H1 (cell line): ENCODE data around the gene VAMP4. TPM values are rescaled to one million over a fixed set of nuclear protein-coding genes. Genes with fewer than 3 reads are reported as not detected.

Source experiments
- CREB1 ChIP-seq: IDR thresholded peaks from 2 replicates; pipeline ENCODE4 v1.6.1; 2012; ENCODE audit warnings: inconsistent platforms
- JUN ChIP-seq: IDR thresholded peaks from 2 replicates; pipeline ENCODE4 v1.6.1; 2011; ENCODE audit warnings: low read depth, mild to moderate bottlenecking, improper control_type of control experiment, low read length
- NANOG ChIP-seq: IDR thresholded peaks from 2 replicates; pipeline ENCODE4 v1.6.1; 2011; ENCODE audit warnings: low read length, low read depth, mild to moderate bottlenecking, inconsistent platforms; ENCODE audit not compliant: insufficient read depth, poor library complexity, severe bottlenecking
- POLR2A ChIP-seq, 2 experiments: IDR thresholded peaks; 1 replicate in 1 of 2; 2 replicates in 1 of 2; pipeline ENCODE4 v1.6.1; 2011; ENCODE audit warnings: low read depth in 2 of 2, low read length in 2 of 2, mild to moderate bottlenecking in 2 of 2; ENCODE audit errors: control extremely low read depth in 1 of 2
- POLR2AphosphoS5 ChIP-seq: IDR thresholded peaks from 2 replicates; pipeline ENCODE4 v1.6.1; 2011; ENCODE audit warnings: low read depth, low read length
- polyA plus RNA-seq, 7 experiments: library from polyadenylated mRNA; depleted of rRNA in 3 of 7; stranded (reverse) in 5 of 7; unstranded in 2 of 7; fragments of >200 nt in 5 of 7; fragments of 200-250 nt in 2 of 7; gene quantifications; 1 replicate in 5 of 7; 2 replicates in 1 of 7; 4 replicates in 1 of 7; pipeline versions ENCODE4 v1.2.1 to v1.2.3, GENCODE V29; 2011 to 2013; ENCODE audit warnings: missing spikeins in 2 of 7, mixed read lengths in 2 of 7
- total RNA-seq: library from RNA; stranded (reverse); fragmentation: NEBNext Ultra II Directional; extraction: Animal tissue kit (Norgen Biotek cat#: 25700); gene quantifications from 2 replicates; pipeline ENCODE4 v1.2.1, GENCODE V29; 2021
- TF ChIP-seq, protein P1 (sequence below): IDR thresholded peaks from 2 replicates; pipeline ENCODE4 v1.6.1; 2012; ENCODE audit warnings: inconsistent platforms
- TF ChIP-seq, protein P2 (sequence below): IDR thresholded peaks from 2 replicates; pipeline ENCODE4 v1.6.1; 2012; ENCODE audit warnings: low read length, inconsistent platforms
- TF ChIP-seq, protein P3 (sequence below): IDR thresholded peaks from 2 replicates; pipeline ENCODE4 v1.6.1; 2011; ENCODE audit warnings: low read depth, mild to moderate bottlenecking, low read length; ENCODE audit not compliant: insufficient read depth

The VAMP4 gene
- total and polyA plus RNA-seq, 2 of the 8 experiments (the other 6 are each of a cell fraction or from before 2014, with no cell fraction given): 1.6 to 13.9 TPM

DNA sequence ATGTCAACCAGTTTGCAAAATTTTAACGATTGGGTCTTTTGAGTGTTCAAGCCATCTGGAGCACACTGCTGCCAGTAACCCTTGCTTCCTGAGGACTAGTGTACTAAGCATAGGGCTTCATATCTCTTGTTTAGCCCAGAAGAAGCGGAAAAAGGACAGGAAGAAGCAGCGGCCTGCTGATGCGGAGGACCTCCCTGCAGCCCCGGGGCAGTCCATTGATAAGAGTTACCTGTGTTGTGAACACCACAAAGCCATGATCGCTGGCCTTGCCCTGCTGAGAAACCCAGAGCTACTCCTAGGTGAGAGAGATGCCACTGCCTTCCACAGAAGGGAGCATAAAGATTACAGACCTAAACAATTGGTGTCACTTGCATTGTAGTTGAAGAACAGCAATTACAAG is 48.5 kb upstream of the VAMP4 start (continued):
- no peak for TF ChIP-seq NANOG
- no peak for TF ChIP-seq CREB1
- TF ChIP-seq JUN: no peak
- TF ChIP-seq, protein P1, sequence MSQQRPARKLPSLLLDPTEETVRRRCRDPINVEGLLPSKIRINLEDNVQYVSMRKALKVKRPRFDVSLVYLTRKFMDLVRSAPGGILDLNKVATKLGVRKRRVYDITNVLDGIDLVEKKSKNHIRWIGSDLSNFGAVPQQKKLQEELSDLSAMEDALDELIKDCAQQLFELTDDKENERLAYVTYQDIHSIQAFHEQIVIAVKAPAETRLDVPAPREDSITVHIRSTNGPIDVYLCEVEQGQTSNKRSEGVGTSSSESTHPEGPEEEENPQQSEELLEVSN: no peak
- TF ChIP-seq, protein P2, sequence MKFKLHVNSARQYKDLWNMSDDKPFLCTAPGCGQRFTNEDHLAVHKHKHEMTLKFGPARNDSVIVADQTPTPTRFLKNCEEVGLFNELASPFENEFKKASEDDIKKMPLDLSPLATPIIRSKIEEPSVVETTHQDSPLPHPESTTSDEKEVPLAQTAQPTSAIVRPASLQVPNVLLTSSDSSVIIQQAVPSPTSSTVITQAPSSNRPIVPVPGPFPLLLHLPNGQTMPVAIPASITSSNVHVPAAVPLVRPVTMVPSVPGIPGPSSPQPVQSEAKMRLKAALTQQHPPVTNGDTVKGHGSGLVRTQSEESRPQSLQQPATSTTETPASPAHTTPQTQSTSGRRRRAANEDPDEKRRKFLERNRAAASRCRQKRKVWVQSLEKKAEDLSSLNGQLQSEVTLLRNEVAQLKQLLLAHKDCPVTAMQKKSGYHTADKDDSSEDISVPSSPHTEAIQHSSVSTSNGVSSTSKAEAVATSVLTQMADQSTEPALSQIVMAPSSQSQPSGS: no peak
- TF ChIP-seq POLR2AphosphoS5: no peak
- TF ChIP-seq, protein P3, sequence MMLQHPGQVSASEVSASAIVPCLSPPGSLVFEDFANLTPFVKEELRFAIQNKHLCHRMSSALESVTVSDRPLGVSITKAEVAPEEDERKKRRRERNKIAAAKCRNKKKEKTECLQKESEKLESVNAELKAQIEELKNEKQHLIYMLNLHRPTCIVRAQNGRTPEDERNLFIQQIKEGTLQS: no peak
- TF ChIP-seq POLR2A (IDR thresholded peaks at IDR 0.05; ENCODE audit: control extremely low read depth in 1 of 2, low read depth in 2 of 2, low read length in 2 of 2): no peak
- TF ChIP-seq, all 59 proteins: peak for 0
